Natural killer cell (primary cell): ENCODE results near the gene TPRA1. TPM values are rescaled to one million over a fixed set of nuclear protein-coding genes. Genes with fewer than 3 reads are reported as not detected.

ENCODE experiments used
- ATAC-seq, 3 donors: fragments of 150-1000 bp in 2 of 3; fragments of 200-7000 bp in 1 of 3; cut with Tn5 transposase; 1 replicate in 1 of 3; 2 replicates in 2 of 3; pipeline ENCODE4 v1.10.0; 2021; ENCODE audit warnings: mild to moderate bottlenecking in 2 of 3, moderate library complexity in 2 of 3
- DNase-seq, 2 donors: peaks; one replicate each; pipeline versions ENCODE4 v3.0.0 to v3.0.0-alpha.2; 2013 to 2021; ENCODE audit warnings: mixed read lengths in 1 of 2
- H3K27ac ChIP-seq: one replicate; pipeline ENCODE4 v1.5.1; 2013; ENCODE audit warnings: mild to moderate bottlenecking, low read length
- H3K27me3 ChIP-seq: one replicate; pipeline ENCODE4 v1.6.1; 2013; ENCODE audit warnings: low read length; ENCODE audit not compliant: control insufficient read depth, insufficient read depth
- H3K36me3 ChIP-seq: one replicate; pipeline ENCODE4 v1.6.1; 2013; ENCODE audit warnings: low read length; ENCODE audit not compliant: control insufficient read depth, insufficient read depth
- H3K4me1 ChIP-seq: one replicate; pipeline ENCODE4 v1.6.1; 2013; ENCODE audit warnings: low read length; ENCODE audit not compliant: control insufficient read depth, insufficient read depth
- H3K4me3 ChIP-seq: one replicate; pipeline ENCODE4 v1.5.1; 2013; ENCODE audit warnings: low read length
- H3K9me3 ChIP-seq: one replicate; pipeline ENCODE4 v1.6.1; 2013; ENCODE audit warnings: low read length; ENCODE audit not compliant: control insufficient read depth, insufficient read depth
- H3K27ac Mint-ChIP-seq, 2 donors: one replicate each; pipeline ENCODE4 v1.8.0; 2022; ENCODE audit warnings: mild to moderate bottlenecking in 2 of 2, mixed read lengths in 2 of 2, moderate library complexity in 1 of 2
- H3K27me3 Mint-ChIP-seq, 2 donors: one replicate each; pipeline ENCODE4 v1.8.0; 2022; ENCODE audit warnings: low read depth in 2 of 2, mixed read lengths in 2 of 2
- H3K36me3 Mint-ChIP-seq: one replicate; pipeline ENCODE4 v1.8.0; 2022; ENCODE audit warnings: mixed read lengths
- H3K4me1 Mint-ChIP-seq, 2 donors: one replicate each; pipeline ENCODE4 v1.8.0; 2022; ENCODE audit warnings: mixed read lengths in 2 of 2
- H3K4me3 Mint-ChIP-seq: one replicate; pipeline ENCODE4 v1.8.0; 2022; ENCODE audit warnings: mild to moderate bottlenecking, moderate library complexity, mixed read lengths
- H3K9me3 Mint-ChIP-seq, 2 donors: one replicate each; pipeline ENCODE4 v1.8.0; 2022; ENCODE audit warnings: mixed read lengths in 2 of 2
- CTCF ChIP-seq: fragments of 200-600 bp; IDR thresholded peaks from one replicate; pipeline ENCODE4 v1.8.0; 2022; ENCODE audit warnings: antibody characterized with exemption
- WGBS: methylation state at CpG from one replicate; pipeline ENCODE4 v1.1.7; 2013; ENCODE audit warnings: missing lambda C conversion rate; ENCODE audit not compliant: insufficient coverage; 5-methylcytosine and 5-hydroxymethylcytosine counted together
- intact Hi-C: fragments of 100-400 bp; cut with micrococcal nuclease; formaldehyde crosslinking; loops from one replicate; pipeline ENCODE4 v1.14.2; 2022
- total RNA-seq, 4 donors: library from RNA; stranded (reverse); fragments of 120-200 nt in 1 of 4; gene quantifications; one replicate each; pipeline versions ENCODE4 v1.2.3 to v1.2.4, GENCODE V29; 2013 to 2022

TPRA1 gene
- total RNA-seq, 3 donors from 2014 or later (not counting 1 experiment from before 2014, with no cell fraction given): 15.4 to 22.7 (median 22.1) TPM

- no peak overlapping the region for H3K4me3 Mint-ChIP-seq
- no peaks in the 10 kb centered on the region for H3K36me3 ChIP-seq
- H3K27ac ChIP-seq: no peak overlapping the region
- H3K27me3 Mint-ChIP-seq: peaks cover 0 to 2% of the 10 kb centered on the region in 2 donors
- intact Hi-C loops: no loop called here
- no peak overlapping the region for H3K4me3 ChIP-seq
- H3K36me3 Mint-ChIP-seq: no peaks in the 10 kb centered on the region
- ATAC-seq: no peak
- 88% methylated on average over 14 of the region's 14 CpGs for WGBS
- H3K4me1 Mint-ChIP-seq: peaks cover 0 to 9% of the 10 kb centered on the region in 2 donors
- H3K4me1 ChIP-seq: peaks cover 7% of the 10 kb centered on the region
- DNase-seq: no peak
- no peak for TF ChIP-seq CTCF
- no peak overlapping the region for H3K27ac Mint-ChIP-seq
- H3K27me3 ChIP-seq: no peaks in the 10 kb centered on the region
- H3K9me3 Mint-ChIP-seq: no peaks in the 10 kb centered on the region
- no peaks in the 10 kb centered on the region for H3K9me3 ChIP-seq
These were observed 48.0 kb downstream of the TPRA1 start for GRCh38 chr3:127542441-127542952.

- no peaks in the 10 kb centered on the region for H3K36me3 Mint-ChIP-seq
- no peaks in the 10 kb centered on the region for H3K9me3 ChIP-seq
- no peak for DNase-seq
- no peaks in the 10 kb centered on the region for H3K27me3 ChIP-seq
- no peaks in the 10 kb centered on the region for H3K4me1 Mint-ChIP-seq
- no peak overlapping the region for H3K27ac ChIP-seq
- no peak for TF ChIP-seq CTCF
- no peaks in the 10 kb centered on the region for H3K36me3 ChIP-seq
- peaks cover 5 to 8% of the 10 kb centered on the region in 2 donors for H3K27me3 Mint-ChIP-seq
- no peak overlapping the region for H3K27ac Mint-ChIP-seq
- no peak for ATAC-seq
- intact Hi-C loops: no loop called here
- H3K4me1 ChIP-seq: no peaks in the 10 kb centered on the region
- no peak overlapping the region for H3K4me3 Mint-ChIP-seq
- no peak overlapping the region for H3K4me3 ChIP-seq
- H3K9me3 Mint-ChIP-seq: no peaks in the 10 kb centered on the region
- WGBS: 76% methylated on average over 5 of the region's 5 CpGs
These were observed 49.2 kb downstream of the TPRA1 start for GRCh38 chr3:127541320-127541719.

GRCh38 chr3:127539366-127540060, 51.0 kb downstream of the TPRA1 start:
- Mint-ChIP-seq H3K4me3 (no peak overlapping the region), H3K4me1 (no peaks in the 10 kb centered on the region), H3K9me3 (no peaks in the 10 kb centered on the region), H3K27me3 (peaks cover 10 to 11% of the 10 kb centered on the region in 2 donors), H3K27ac (no peak overlapping the region), H3K36me3 (no peaks in the 10 kb centered on the region)
- Histone ChIP-seq H3K9me3 (no peaks in the 10 kb centered on the region), H3K27ac (no peak overlapping the region), H3K36me3 (no peaks in the 10 kb centered on the region), H3K4me3 (no peak overlapping the region), H3K4me1 (no peaks in the 10 kb centered on the region), H3K27me3 (no peaks in the 10 kb centered on the region)
- DNase-seq: no peak
- ATAC-seq: no peak
- 85% methylated on average over 17 of the region's 17 CpGs for WGBS
- TF ChIP-seq CTCF: no peak
- intact Hi-C loops: no loop called here

- Mint-ChIP-seq H3K36me3 (no peaks in the 10 kb centered on the region), H3K4me1 (no peaks in the 10 kb centered on the region), H3K27me3 (peaks cover 10 to 11% of the 10 kb centered on the region in 2 donors), H3K4me3 (no peak overlapping the region), H3K9me3 (no peaks in the 10 kb centered on the region), H3K27ac (no peak overlapping the region)
- WGBS: 76% methylated on average over 4 of the region's 5 CpGs
- Histone ChIP-seq H3K4me1 (no peaks in the 10 kb centered on the region), H3K27me3 (no peaks in the 10 kb centered on the region), H3K9me3 (no peaks in the 10 kb centered on the region), H3K27ac (no peak overlapping the region), H3K36me3 (no peaks in the 10 kb centered on the region), H3K4me3 (no peak overlapping the region)
- DNase-seq: no peak
- ATAC-seq: no peak
- TF ChIP-seq CTCF: no peak
- intact Hi-C loops: no loop called here
These were observed 52.0 kb downstream of the TPRA1 start for GRCh38 chr3:127538569-127538968.
